Measurements from ENCODE around the gene OXCT2.
"Not testable (repeated sequence)": the region's sequence is repeated elsewhere in the genome, so short reads cannot be mapped to it uniquely, and the experiment has no call there.

Gene OXCT2

GRCh38 chr1:39771022-39771532 lies at the start of gene OXCT2:
Gene OXCT2 (minus strand): TSS chr1:39771348. CDS start chr1:39771255, 93 bp downstream.
- not testable (repeated sequence) for DNase-seq

DNA sequence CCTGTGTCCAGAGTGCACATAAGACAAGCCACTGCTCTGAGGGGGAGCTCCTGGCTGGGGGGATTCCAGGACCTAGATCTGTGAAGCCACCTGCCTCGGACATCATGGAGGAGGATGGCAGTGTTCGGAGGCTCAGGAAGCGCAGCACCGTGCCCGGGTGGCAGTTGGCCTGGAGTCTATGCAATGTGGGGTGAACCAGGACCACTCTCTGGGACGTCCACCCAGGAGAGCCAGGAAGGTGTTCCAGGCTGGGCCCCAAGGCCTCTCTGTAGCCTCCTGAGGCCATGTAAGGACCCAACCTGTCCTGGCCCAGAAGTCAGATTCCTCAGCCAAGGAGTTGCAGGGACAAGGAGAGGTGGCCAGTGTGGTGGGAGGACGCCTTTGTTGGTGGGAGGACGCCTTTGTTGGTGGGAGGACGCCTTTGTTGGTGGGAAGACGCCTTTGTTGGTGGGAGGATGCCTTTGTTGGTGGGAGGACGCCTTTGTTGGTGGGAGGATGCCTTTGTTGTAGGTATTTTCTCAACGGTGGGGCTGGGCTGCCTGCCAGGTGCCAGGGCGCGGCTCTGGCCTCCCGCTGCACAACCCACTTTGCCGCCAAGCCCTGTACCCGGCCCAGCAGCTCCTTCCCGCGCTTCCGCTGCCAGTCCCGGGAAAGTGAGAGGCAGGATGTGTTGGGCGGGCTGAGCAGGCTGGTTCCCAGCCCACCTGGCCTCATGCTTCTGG lies 48.1 kb upstream of the OXCT2 start:
- no peak for DNase-seq

GRCh38 chr1:39818482-39818881 lies 47.3 kb upstream of the OXCT2 start:
- no peak for DNase-seq

DNA sequence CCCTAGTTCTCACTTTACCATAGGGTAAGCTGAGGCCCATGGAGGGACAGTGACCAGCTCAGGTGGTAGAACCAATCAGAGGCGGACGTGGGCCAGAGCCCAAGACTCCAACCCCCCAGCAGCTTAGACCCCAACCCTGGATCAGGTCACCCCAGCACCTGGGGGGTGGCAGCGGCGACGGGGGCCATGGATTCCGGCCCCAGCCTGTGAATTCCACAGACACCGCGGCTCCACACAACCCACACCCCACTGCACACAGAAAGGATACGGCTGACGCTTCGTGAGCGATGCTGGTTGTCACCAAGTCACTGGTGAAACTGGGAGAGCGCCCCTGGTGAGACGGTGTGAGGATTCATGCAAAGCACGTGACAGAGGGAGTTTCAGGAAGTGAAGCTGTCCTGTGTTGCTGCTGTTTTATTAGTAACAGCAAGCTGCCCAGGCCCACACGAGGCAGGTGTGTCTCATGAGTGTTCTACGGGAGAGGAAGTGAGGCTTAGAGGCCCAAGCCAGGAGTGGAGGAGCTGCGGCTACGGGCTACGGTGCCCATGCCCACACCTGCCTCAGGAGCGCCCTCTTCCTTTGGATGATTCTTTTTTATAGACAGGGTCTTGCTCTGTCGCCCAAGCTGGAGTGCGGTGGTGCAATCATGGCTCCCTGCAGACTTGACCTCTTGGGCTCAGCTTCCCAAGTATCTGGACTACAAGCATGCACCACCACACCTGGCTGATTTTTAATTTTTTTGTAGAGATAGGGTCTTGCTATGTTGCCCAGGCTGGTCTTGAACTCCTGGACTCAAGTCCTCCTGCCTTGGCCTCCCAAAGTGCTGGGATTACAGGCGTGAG lies 46.2 kb upstream of the OXCT2 start:
- not testable (repeated sequence) for DNase-seq

GRCh38 chr1:39816415-39817090 lies 45.4 kb upstream of the OXCT2 start:
- peak; percentile 21 for DNase-seq

DNA sequence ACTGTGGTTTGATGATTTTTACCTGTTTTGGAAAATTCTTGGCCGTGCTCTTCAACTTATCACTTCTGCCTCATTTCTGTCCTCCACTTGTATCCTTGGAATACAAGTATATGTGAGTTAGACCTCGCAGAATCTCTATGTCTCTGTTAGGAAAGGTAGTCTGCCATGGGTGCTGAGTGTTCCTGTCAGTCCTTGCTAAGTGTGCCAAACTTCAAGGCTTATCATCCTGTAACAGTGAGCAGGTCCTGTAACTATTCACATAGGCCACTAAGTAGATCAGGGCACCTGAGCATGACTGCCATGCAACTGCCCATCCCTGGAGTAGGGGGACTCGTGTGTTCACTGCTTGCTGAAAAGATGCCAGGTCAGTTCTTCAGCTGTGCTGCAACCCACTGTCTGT lies 41.8 kb upstream of the OXCT2 start:
- no peak for DNase-seq

GRCh38 chr1:39808784-39809517 lies 37.8 kb upstream of the OXCT2 start:
- DNase-seq: no peak

DNA sequence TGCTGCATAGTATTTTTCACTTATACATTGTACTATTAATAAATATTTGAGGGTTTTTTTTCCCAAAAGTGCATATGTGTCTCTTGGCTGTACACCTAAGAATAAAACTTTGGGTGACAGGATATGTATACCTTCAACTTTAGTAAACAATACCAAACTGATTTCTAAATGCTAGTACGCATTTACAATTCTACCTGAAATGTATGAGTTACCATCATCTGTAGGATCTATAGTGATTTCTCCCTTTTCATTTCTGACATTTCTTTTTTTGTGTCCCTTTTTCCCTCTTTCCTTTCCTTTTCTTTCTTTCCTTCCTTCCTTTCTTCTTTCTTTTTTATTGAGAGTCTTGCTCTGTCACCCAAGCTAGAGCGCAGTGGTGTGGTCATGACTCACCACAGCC lies 34.2 kb upstream of the OXCT2 start:
- no peak for DNase-seq

GRCh38 chr1:39802496-39803260 lies 31.5 kb upstream of the OXCT2 start:
- DNase-seq: no peak

- no peak for DNase-seq
Measured at GRCh38 chr1:39800471-39800835, 29.3 kb upstream of the OXCT2 start.

- no peak for DNase-seq
Measured at GRCh38 chr1:39799770-39800470, 28.8 kb upstream of the OXCT2 start.

- DNase-seq: not testable (repeated sequence)
Measured at GRCh38 chr1:39798859-39799769, 28.0 kb upstream of the OXCT2 start.

DNA sequence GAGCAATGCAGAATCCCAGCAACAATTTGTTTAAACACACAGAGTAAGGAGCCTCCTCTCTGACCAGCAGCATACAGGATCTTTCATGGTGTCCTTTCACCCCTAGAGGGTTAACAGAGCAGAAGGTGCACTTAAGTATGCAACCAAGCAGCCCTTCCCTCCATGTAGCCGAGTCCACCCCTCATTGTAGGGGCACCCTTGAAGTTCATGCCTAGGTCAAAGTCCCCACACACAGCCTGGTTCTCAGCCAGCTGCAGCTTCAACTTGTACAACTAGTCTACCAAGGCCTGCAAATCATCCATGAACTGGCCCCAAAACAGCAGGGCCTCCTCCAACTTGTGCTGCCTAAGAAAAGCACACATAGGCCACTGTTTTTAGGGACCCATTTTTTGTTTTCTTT lies 24.5 kb upstream of the OXCT2 start:
- no peak for DNase-seq

DNA sequence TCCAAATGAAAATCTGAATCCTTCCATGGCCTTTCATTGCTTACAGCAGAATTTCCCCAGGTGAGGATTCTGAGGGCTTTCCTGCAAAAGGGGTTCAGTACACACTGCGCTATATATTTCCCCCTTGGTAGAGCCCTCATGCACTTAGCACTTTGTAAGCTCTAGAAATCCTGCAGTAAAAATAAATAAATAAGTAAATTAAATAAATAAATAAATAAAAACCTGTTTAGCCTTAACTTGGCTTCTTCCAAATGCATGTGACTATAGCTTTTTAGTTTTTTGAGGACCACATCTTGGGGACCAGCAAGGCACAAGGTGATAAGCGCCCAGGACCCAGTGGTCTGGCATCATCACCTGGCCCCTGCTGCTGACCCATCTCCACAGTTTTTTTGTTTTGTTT lies 20.7 kb upstream of the OXCT2 start:
- DNase-seq: no peak

DNA sequence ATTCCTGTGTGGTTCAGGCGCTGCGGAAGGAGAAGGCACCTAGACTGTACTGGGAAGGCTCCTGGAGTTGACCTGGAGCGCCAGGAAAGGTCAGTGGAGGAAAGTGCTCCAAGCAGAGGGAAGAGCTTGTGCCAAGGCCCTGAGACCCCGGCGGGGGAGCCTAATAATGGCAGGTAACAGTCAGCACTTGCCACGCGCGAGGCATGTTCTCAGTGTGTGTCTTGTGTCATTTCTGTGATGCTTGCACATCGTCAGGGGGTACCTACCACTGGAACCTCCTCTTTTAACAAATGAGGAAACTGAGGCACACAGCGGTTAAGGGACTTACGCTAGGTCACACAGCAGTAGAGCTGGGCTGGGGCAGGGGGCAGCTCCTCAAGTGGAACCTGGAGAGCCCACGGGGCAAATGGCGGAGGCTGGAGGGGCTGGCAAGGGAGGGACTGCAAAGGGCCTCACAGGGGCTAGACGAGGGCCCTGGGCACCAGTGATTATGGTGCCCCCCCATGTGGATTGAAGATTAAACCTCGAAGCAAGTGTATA lies 18.5 kb upstream of the OXCT2 start:
- DNase-seq: no peak

- peak; percentile 40 for DNase-seq
Measured at GRCh38 chr1:39788758-39789570, 17.8 kb upstream of the OXCT2 start, which contains the start of gene BMP8B. Gene BMP8B (minus strand): TSS chr1:39788865. CDS start chr1:39788485, 380 bp downstream.

DNA sequence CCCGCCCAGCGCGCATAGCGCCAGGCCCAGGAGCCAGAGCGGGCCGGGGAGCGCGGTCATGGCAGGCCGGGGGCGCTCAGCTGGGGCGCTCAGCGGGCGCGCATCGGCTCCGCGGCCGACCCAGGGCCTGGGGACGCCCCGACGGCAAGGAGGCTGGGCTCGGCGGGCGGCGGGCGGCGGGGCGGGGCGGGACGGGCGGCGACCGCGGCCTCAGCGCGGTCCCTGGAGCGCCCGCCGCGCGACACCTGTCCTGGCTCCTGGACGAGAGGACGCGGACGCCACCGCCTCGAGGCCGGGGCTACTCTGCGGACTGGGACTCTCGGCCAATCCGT lies 17.2 kb upstream of the OXCT2 start:
- no peak for DNase-seq

GRCh38 chr1:39787964-39788363 lies 16.8 kb upstream of the OXCT2 start:
- DNase-seq: not testable (repeated sequence)

DNA sequence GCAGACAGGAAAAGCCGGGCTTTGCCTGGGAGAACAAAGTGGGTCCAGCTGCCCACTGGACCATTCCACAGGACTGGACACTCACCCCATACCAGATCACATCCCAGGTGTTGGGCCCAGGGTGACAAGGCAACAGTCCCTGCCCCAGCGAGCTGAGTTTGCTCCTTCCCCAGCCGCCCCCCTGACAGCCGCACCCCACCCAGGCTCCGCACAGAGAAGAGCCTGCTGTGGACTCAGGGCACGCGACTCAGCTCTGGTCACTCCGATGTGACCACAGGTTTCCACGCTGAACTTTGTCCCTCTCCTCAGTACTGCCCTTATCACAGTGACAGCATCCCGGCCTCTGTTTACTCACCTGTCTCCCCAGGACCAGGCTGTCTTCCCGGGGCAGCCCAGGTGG lies 16.3 kb upstream of the OXCT2 start:
- no peak for DNase-seq
